Muscle of leg (tissue), 11 donors: ENCODE data around the gene CPEB4. TPM values are rescaled to one million over a fixed set of nuclear protein-coding genes. Genes with fewer than 3 reads are reported as not detected.

Experiments used
- DNase-seq: peaks from one replicate; pipeline ENCODE4 v3.0.0; 2013
- H3K27ac ChIP-seq: one replicate; pipeline ENCODE4 v1.5.1; 2013; ENCODE audit warnings: mild to moderate bottlenecking, low read length, control low read depth
- H3K27me3 ChIP-seq: one replicate; pipeline ENCODE4 v1.6.1; 2013; ENCODE audit warnings: low read length; ENCODE audit not compliant: control insufficient read depth, insufficient read depth
- H3K36me3 ChIP-seq: one replicate; pipeline ENCODE4 v1.6.1; 2013; ENCODE audit warnings: low read length; ENCODE audit not compliant: control insufficient read depth, insufficient read depth
- H3K4me1 ChIP-seq: one replicate; pipeline ENCODE4 v1.6.1; 2013; ENCODE audit warnings: low read length; ENCODE audit not compliant: control insufficient read depth, insufficient read depth
- H3K4me3 ChIP-seq: one replicate; pipeline ENCODE4 v1.5.1; 2013; ENCODE audit warnings: low read length, control low read depth
- H3K9me3 ChIP-seq: replicated peaks from 2 replicates; pipeline ENCODE4 v1.6.1; 2013; ENCODE audit warnings: low read depth, low read length; ENCODE audit not compliant: control insufficient read depth
- WGBS: methylation state at CpG from one replicate; pipeline ENCODE4 v1.1.5; 2013; ENCODE audit warnings: missing lambda C conversion rate; ENCODE audit not compliant: insufficient coverage; 5-methylcytosine and 5-hydroxymethylcytosine counted together
- polyA plus RNA-seq, 8 donors: library from polyadenylated mRNA; unstranded; fragments of 120-200 nt; gene quantifications; one replicate each; pipeline versions ENCODE4 v1.2.1 to v1.2.3, GENCODE V29; 2013; ENCODE audit warnings: inconsistent platforms in 1 of 8, low replicate concordance in 1 of 8; ENCODE audit not compliant: insufficient read length in 8 of 8, insufficient read depth in 1 of 8
- total RNA-seq: library from RNA; stranded (reverse); fragments of 120-200 nt; gene quantifications from one replicate; pipeline ENCODE4 v1.2.4, GENCODE V29; 2013

Gene CPEB4
- total and polyA plus RNA-seq, 9 donors = 15.3 to 36.5 (median 22.7) TPM

DNA sequence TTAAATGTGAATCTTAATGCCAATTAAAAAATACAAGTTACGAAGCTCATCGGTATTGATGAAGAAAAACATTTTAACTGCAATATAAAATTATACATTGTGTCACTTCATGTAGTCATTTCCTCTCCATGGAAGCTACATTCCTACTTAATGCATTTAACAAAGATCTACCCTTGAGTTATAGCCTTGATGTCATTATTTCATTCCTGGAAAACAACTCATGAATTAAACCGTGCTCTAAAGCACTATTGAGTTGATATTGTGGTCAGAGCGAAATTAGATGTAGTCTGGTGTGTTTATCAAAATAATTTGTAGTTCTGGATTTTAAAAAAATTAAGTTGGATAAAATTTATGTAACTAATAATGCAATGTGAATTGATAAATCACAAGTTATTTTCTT lies 111.9 kb downstream of the CPEB4 start:
- WGBS = no CpG with 5 or more reads among the region's 4 CpGs
- Histone ChIP-seq H3K36me3 (no peaks in the 10 kb centered on the region), H3K4me1 (no peaks in the 10 kb centered on the region), H3K4me3 (no peak overlapping the region), H3K27me3 (peaks cover 2% of the 10 kb centered on the region), H3K9me3 (no peaks in the 10 kb centered on the region), H3K27ac (no peak overlapping the region)
- no peak for DNase-seq

DNA sequence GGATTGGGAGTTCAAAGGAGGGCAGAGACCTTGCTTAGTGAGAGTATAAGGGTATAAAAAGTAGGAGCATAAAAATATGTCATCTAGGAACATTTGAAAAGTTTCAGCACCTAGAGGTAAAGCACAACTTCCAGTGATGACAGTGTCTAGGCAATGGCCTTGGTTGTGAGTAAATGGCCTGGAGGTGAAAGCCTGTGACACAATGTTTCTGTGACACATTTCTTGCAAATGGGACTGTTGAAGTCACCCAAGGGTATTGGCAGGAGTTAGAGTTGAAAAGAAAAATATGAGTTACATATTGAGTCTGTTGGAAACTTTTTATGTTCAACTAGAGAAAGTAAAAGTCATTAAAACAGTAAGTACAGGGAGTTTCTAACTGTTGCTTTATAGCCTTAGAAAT lies 115.6 kb downstream of the CPEB4 start:
- Histone ChIP-seq H3K4me3 (no peak overlapping the region), H3K27ac (no peak overlapping the region), H3K27me3 (peaks cover 4% of the 10 kb centered on the region), H3K9me3 (no peaks in the 10 kb centered on the region), H3K36me3 (no peaks in the 10 kb centered on the region), H3K4me1 (no peaks in the 10 kb centered on the region)
- no peak for DNase-seq

DNA sequence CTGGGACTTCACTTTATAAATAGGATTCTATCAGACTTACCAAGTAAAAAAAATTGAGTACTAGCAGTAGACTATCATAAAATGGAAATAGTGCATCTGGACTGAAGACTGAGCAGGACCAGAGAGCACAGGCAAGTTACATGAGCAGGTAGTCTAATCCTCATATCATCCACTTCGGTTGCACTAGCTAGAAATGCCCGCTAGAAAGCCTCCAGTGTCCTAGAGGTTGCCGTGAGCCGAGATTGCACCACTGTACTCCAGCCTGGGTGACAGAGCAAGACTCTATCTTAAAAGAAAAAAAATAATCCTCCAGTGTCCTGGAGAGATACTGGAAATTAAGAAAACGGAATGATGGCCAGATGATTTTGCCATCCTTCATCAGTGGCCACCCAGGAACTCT lies 120.8 kb downstream of the CPEB4 start:
- H3K4me1 ChIP-seq = no peaks in the 10 kb centered on the region
- 92% methylated on average over 2 of the region's 5 CpGs for WGBS
- H3K9me3 ChIP-seq = no peaks in the 10 kb centered on the region
- H3K4me3 ChIP-seq = no peak overlapping the region
- no peaks in the 10 kb centered on the region for H3K36me3 ChIP-seq
- no peak for DNase-seq
- H3K27ac ChIP-seq = no peak overlapping the region
- peaks cover 2% of the 10 kb centered on the region for H3K27me3 ChIP-seq

DNA sequence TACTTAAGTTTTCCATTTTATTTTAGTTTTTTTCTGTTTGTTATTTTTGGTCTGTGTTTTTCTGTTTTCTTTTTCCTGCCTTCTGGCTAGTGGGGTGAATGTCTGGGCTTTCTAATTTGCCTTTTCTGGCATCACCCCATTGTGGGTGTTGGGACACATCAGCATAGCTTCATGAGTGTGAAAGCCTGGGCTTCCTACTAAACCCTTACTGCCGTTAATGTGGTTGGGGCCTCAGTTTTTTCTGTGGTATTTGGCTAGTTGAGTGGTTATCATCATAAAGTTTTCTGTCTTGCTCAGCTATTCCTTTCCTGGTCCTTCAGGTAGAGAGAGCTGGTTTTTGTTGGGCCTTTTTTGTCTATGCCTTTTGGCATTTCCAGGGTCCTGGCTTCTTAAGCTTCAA lies 122.2 kb downstream of the CPEB4 start:
- no CpG with 5 or more reads among the region's 1 CpG for WGBS
- no peak for DNase-seq
- H3K36me3 ChIP-seq = no peaks in the 10 kb centered on the region

DNA sequence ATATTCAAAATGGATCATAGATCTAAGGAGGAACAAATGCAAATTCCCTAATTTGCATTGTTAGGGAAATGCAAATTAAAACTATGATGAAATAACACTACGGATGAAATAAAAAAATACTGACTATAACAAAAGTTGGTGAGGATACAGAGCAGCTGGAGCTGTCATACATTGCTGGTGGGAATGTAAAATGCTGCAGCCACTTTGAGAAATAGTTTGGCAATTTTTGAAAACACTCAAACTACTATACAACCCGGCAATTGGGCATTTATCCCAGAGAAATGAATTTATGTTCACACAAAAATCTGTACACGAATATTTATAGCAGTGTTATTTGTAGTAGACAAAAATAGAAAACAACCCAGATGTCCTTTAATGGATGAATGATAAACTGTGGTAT lies 123.3 kb downstream of the CPEB4 start:
- Histone ChIP-seq H3K27me3 (peaks cover 1% of the 10 kb centered on the region), H3K4me1 (no peaks in the 10 kb centered on the region), H3K27ac (no peak overlapping the region), H3K9me3 (no peaks in the 10 kb centered on the region), H3K4me3 (no peak overlapping the region), H3K36me3 (no peaks in the 10 kb centered on the region)
- DNase-seq = no peak
- WGBS = no CpG with 5 or more reads among the region's 3 CpGs

More for the DNA sequence above, 122.2 kb downstream of the CPEB4 start:
- Histone ChIP-seq H3K4me3 (no peak overlapping the region), H3K27me3 (peaks cover 2% of the 10 kb centered on the region), H3K4me1 (no peaks in the 10 kb centered on the region), H3K9me3 (no peaks in the 10 kb centered on the region), H3K27ac (no peak overlapping the region)

Other genes with a start within 250 kb of the CPEB4 start
- gene C5orf47, start 100.8 kb downstream of the CPEB4 start, total RNA-seq = not detected
- under 1 TPM in 3 of 8 donors, not detected in 5; 0.06 to 0.19 (median 0.10) TPM for gene C5orf47, start 100.8 kb downstream of the CPEB4 start, polyA plus RNA-seq
- gene NSG2, start 157.4 kb downstream of the CPEB4 start, total RNA-seq = 0.18 TPM
- gene NSG2, start 157.4 kb downstream of the CPEB4 start, polyA plus RNA-seq = 1 to 10 TPM in 1 of 8 donors, under 1 TPM in 5, not detected in 2; 0.14 to 1.6 (median 0.50) TPM